Heart right ventricle (tissue), 16 donors: ENCODE data around the gene MEF2D. TPM values are rescaled to one million over a fixed set of nuclear protein-coding genes. Genes with fewer than 3 reads are reported as not detected.

Experiments used
- ATAC-seq, 8 donors: fragments of 200-7000 bp; cut with Tn5 transposase; one replicate each; pipeline ENCODE4 v1.9.1; 2020; ENCODE audit warnings: mild to moderate bottlenecking in 8 of 8, moderate library complexity in 8 of 8, moderate number of reproducible peaks in 1 of 8
- DNase-seq, 2 donors: peaks; one replicate each; pipeline ENCODE4 v3.0.0-alpha.2; 2020
- H3K27ac ChIP-seq, 10 donors: fragments of 200-600 bp; sonication (generic) in 2 of 10; one replicate each; pipeline versions ENCODE4 v1.5.0 to v1.8.0; 2020 to 2022; ENCODE audit warnings: mild to moderate bottlenecking in 3 of 10
- H3K27me3 ChIP-seq, 7 donors: fragments of 200-600 bp; one replicate each; pipeline ENCODE4 v1.8.0; 2021 to 2022; ENCODE audit warnings: mild to moderate bottlenecking in 2 of 7
- H3K36me3 ChIP-seq, 9 donors: fragments of 200-600 bp; sonication (generic) in 1 of 9; one replicate each; pipeline versions ENCODE4 v1.5.0 to v1.8.0; 2020 to 2022; ENCODE audit warnings: mild to moderate bottlenecking in 2 of 9
- H3K4me1 ChIP-seq, 9 donors: fragments of 200-600 bp; sonication (generic) in 1 of 9; one replicate each; pipeline versions ENCODE4 v1.5.0 to v1.8.0; 2020 to 2022; ENCODE audit warnings: mild to moderate bottlenecking in 4 of 9
- H3K4me3 ChIP-seq, 10 donors: fragments of 200-600 bp; sonication (generic) in 2 of 10; one replicate each; pipeline versions ENCODE4 v1.5.0 to v1.8.0; 2020 to 2022; ENCODE audit warnings: mild to moderate bottlenecking in 7 of 10, moderate library complexity in 2 of 10
- H3K9me3 ChIP-seq, 11 donors: fragments of 200-600 bp in 10 of 11; sonication (generic) in 2 of 11; one replicate each; pipeline versions ENCODE4 v1.5.0 to v1.8.0; 2013 to 2022; ENCODE audit warnings: mild to moderate bottlenecking in 2 of 11, control low read depth in 1 of 11, moderate library complexity in 1 of 11
- CTCF ChIP-seq, 9 donors: fragments of 200-600 bp; sonication (generic) in 2 of 9; IDR thresholded peaks; one replicate each; pipeline versions ENCODE4 v1.5.0 to v1.8.0; 2021 to 2022; ENCODE audit warnings: antibody characterized with exemption in 9 of 9, mild to moderate bottlenecking in 5 of 9, moderate library complexity in 1 of 9
- WGBS, 2 donors: extraction: QIAGEN DNeasy Blood & Tissue Kit; methylation state at CpG; one replicate each; pipeline ENCODE4 v1.1.7; 2013; ENCODE audit warnings: inconsistent platforms in 1 of 2; 5-methylcytosine and 5-hydroxymethylcytosine counted together
- intact Hi-C, 10 donors: fragments of 100-400 bp; cut with DNase I; formaldehyde crosslinking; loops; one replicate each; pipeline versions ENCODE4 v1.11.1 to v1.14.2; 2022
- long read RNA-seq, 3 donors: library from polyadenylated mRNA; unstranded; transcript quantifications; one replicate each; pipeline ENCODE4 v2.0.0, GENCODE V29; 2020 to 2021
- polyA plus RNA-seq, 2 donors: library from polyadenylated mRNA; stranded (reverse); fragments of 200-250 nt; gene quantifications; one replicate each; pipeline ENCODE4 v1.2.3, GENCODE V29; 2013
- total RNA-seq, 10 donors: library from RNA; stranded (reverse); fragmentation: NEBNext Ultra II Directional in 3 of 10; extraction: Animal tissue kit (Norgen Biotek cat#: 25700) in 3 of 10; gene quantifications; one replicate each; pipeline versions ENCODE4 v1.2.1 to v1.2.4, GENCODE V29; 2021 to 2023
- donor health status: Arrhythmogenic right ventricular cardiomyopathy.
- donor health status: ischemic (EF 13 %, LVEDD 7.1; RV severe dilation, severe dysfunction).
- donor health status: healthy with polysubstance abuse.
- donor health status: DM: no; HTN: yes; CAD: no.
- donor health status: DM: no; HTN: no; CAD: no.
- donor health status: ischemic (EF 25% LVEDD 6.9; RV normal size, moderate dysfunction).
- donor health status: ischemic (EF 25% LVEDD 5.7; RV mildly dilated, moderate dysfunction).
- donor health status: healthy.
- donor health status: DM: yes; HTN: yes; CAD: no.
- donor health status: Ischemic cardiomyopathy.
- donor health status: ischemic (EF 35%, LVEDD 5.7; RV mildly dilated, moderate dysfunction).
- donor health status: nonischemic (EF 11% LVEDD 7.7; RV severe dilation, severe dysfunction).
- donor health status: DM: yes; HTN: yes; CAD: no.
- donor health status: PGD.
- donor health status: ischemic (EF 29% LVEDD 5.4; RV normal size, mild dysfunction).
- donor health status: nonischemic (EF 23%, LVEDD 6.1; RV moderate dilation, normal function).

MEF2D gene
- total RNA-seq (100 to 1,000 TPM in 4 of 10 donors, 10 to 100 TPM in 6; 81.1 to 127 (median 96.5) TPM), polyA plus RNA-seq (10 to 100 TPM; 31.6 to 37.7 TPM)
- long read RNA-seq, donor 1, full-length matches to known transcripts, result 3 of 85 reads
- long read RNA-seq, donor 1, partial matches to known transcripts, result 41 of 85 reads
- long read RNA-seq, donor 1, other reads (novel, unspliced or antisense), result 41 of 85 reads
- long read RNA-seq, donor 2, full-length matches to known transcripts, result 2 of 80 reads
- long read RNA-seq, donor 2, partial matches to known transcripts, result 43 of 80 reads
- long read RNA-seq, donor 2, other reads (novel, unspliced or antisense), result 35 of 80 reads
- long read RNA-seq, donor 3, full-length matches to known transcripts, result 4 of 175 reads
- long read RNA-seq, donor 3, partial matches to known transcripts, result 153 of 175 reads
- long read RNA-seq, donor 3, other reads (novel, unspliced or antisense), result 18 of 175 reads

- no peak for DNase-seq
- Histone ChIP-seq H3K4me3 (peak within 1 kb of the TSS; percentile 71 to 100 (median 94)), H3K9me3 (no peaks in the 10 kb centered on the region), H3K27me3 (no peaks in the 10 kb centered on the region), H3K36me3 (peaks cover 0 to 1% (median 0%) of the 10 kb centered on the region in 9 donors), H3K27ac (peak within 1 kb of the TSS; percentile 97 to 100 (median 100)), H3K4me1 (peaks cover 49 to 76% (median 72%) of the 10 kb centered on the region in 9 donors)
- TF ChIP-seq CTCF (IDR thresholded peaks at IDR 0.05), result no peak
- no peak for ATAC-seq
- intact Hi-C loops, result loop anchor here in 6 of 10 donors (1.0 to 10.0 kb wide), 8 partner anchors 38 to 392 kb away; partner anchors contain the start of genes GPATCH4 (in 1 of the 6), MRPL24 (in 1 of the 6), NAXE (in 1 of the 6) and PEAR1 (in 1 of the 6)
- 0 to 1% methylated on average over 25 to 27 of the region's 27 CpGs for WGBS, 2 donors
Observed at GRCh38 chr1:156500543-156500792, at the start of gene MEF2D. Gene MEF2D (minus strand): TSS chr1:156500775. CDS start chr1:156483292, 17,483 bp downstream.

DNA sequence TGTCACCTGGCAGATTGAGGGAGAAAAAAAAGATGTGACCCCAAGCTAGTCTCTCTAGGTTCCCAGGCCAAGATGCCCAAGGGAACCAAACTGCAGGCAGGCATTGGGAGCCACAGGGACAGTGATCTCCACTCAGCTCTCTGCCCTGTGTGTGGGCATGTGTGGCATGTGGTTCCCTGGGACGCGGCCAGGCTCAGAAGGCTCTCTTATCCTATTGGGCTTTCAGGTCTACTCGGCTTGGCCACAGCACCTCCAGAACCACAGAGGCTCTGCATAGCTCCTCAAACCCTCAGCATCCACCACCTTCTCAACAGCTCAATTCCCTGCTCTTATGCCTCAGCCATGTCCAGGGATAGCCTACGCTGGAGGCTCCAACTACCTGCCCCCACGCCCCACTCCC lies 49.8 kb upstream of the MEF2D start:
- ATAC-seq (peak; percentile 50 to 79 (median 68)), DNase-seq (peak; percentile 37 to 42)
- Histone ChIP-seq H3K9me3 (no peaks in the 10 kb centered on the region), H3K4me3 (no peak overlapping the region), H3K27me3 (no peaks in the 10 kb centered on the region), H3K36me3 (peaks cover 0 to 14% (median 0%) of the 10 kb centered on the region in 9 donors), H3K27ac (no peak overlapping the region), H3K4me1 (peaks cover 0 to 7% (median 0%) of the 10 kb centered on the region in 9 donors)
- no peak for TF ChIP-seq CTCF (IDR thresholded peaks at IDR 0.05)
- 68 to 77% methylated on average over 5 of the region's 5 CpGs for WGBS, 2 donors
- intact Hi-C loops, result no loop called here

DNA sequence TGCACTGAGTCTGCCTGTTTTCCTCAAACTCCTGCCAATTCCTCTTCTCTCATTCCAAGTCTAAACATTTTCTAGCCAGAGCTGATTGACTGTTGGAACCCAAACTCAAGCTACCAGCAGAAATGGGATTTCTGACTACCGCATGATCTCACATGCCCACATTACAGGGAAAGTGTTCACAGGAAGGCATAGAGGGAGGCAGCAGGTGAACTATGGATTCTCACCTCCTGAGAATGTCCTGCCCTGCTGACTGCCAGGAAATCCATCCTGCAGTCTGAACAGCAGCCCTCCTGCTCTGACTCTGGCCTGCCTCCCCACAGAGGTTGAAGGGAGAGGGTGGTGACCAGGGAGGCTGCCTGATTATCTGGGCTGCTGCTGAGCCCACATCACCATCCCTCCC lies 49.3 kb upstream of the MEF2D start:
- no peak for ATAC-seq
- H3K27ac ChIP-seq, result no peak overlapping the region
- no peak for TF ChIP-seq CTCF (IDR thresholded peaks at IDR 0.05)
- H3K4me1 ChIP-seq, result peaks cover 0 to 7% (median 0%) of the 10 kb centered on the region in 9 donors
- intact Hi-C loops, result loop anchor here in 1 of 10 donors (10.0 kb wide), 1 partner anchor 165 kb away; no protein-coding TSS in a partner anchor
- H3K27me3 ChIP-seq, result no peaks in the 10 kb centered on the region
- H3K36me3 ChIP-seq, result peaks cover 0 to 14% (median 0%) of the 10 kb centered on the region in 9 donors
- no peak for DNase-seq
- WGBS, 2 donors, result 91 to 93% methylated on average over 1 of the region's 1 CpG
- no peak overlapping the region for H3K4me3 ChIP-seq
- H3K9me3 ChIP-seq, result no peaks in the 10 kb centered on the region

DNA sequence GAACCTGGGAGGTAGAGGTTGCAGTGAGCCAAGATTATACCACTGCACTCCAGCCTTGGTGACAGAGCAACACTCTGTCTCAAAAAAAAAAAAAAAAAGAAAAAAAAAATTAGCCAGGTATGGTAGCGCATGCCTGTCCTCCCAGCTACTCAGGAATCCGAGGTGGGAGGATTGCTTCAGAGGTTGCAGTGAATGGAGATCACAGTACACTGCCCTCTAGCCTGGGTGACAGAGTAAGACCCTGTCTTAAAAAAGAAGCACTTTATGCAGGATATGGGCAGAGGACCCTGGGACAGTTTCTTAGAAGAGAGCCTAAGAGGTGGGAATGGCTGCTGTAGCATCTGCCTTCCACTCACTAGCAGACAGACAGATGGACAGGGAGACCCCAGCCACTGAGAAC lies 48.8 kb upstream of the MEF2D start:
- H3K4me3 ChIP-seq, result no peak overlapping the region
- intact Hi-C loops, result loop anchor here in 1 of 10 donors (10.0 kb wide), 1 partner anchor 165 kb away; no protein-coding TSS in a partner anchor
- ATAC-seq, result peak in 1 of 8 donors; percentile 42
- no peak for TF ChIP-seq CTCF (IDR thresholded peaks at IDR 0.05)
- H3K36me3 ChIP-seq, result peaks cover 0 to 11% (median 0%) of the 10 kb centered on the region in 9 donors
- DNase-seq, result no peak
- 72 to 81% methylated on average over 2 of the region's 2 CpGs for WGBS, 2 donors
- H3K27ac ChIP-seq, result no peak overlapping the region
- no peaks in the 10 kb centered on the region for H3K9me3 ChIP-seq
- H3K4me1 ChIP-seq, result peaks cover 0 to 7% (median 0%) of the 10 kb centered on the region in 9 donors
- no peaks in the 10 kb centered on the region for H3K27me3 ChIP-seq
